ENCODE data around the gene PGAP6. TPM values are rescaled to one million over a fixed set of nuclear protein-coding genes. Genes with fewer than 3 reads are reported as not detected.

The PGAP6 gene
- total and polyA plus RNA-seq, 4 donors, result 38.0 to 100.0 (median 68.1) TPM

- DNase-seq (peak; percentile 40 to 58 (median 52)), ATAC-seq (ENCODE audit: insufficient read depth, low FRiP score) (no peak)
- peaks cover 0 to 29% (median 4%) of the 10 kb centered on the region in 5 donors for H3K4me1 ChIP-seq (ENCODE audit: control insufficient read depth in 5 of 5, insufficient read depth in 5 of 5, low read length in 5 of 5)
- H3K27me3 ChIP-seq (ENCODE audit: control insufficient read depth in 3 of 3, insufficient read depth in 3 of 3, low read length in 2 of 3), result no peaks in the 10 kb centered on the region
- peak overlapping the region in 1 of 2 donors; percentile 18 for H3K27ac ChIP-seq (ENCODE audit: low read depth in 1 of 2, low read length in 1 of 2)
- TF ChIP-seq, protein P1, sequence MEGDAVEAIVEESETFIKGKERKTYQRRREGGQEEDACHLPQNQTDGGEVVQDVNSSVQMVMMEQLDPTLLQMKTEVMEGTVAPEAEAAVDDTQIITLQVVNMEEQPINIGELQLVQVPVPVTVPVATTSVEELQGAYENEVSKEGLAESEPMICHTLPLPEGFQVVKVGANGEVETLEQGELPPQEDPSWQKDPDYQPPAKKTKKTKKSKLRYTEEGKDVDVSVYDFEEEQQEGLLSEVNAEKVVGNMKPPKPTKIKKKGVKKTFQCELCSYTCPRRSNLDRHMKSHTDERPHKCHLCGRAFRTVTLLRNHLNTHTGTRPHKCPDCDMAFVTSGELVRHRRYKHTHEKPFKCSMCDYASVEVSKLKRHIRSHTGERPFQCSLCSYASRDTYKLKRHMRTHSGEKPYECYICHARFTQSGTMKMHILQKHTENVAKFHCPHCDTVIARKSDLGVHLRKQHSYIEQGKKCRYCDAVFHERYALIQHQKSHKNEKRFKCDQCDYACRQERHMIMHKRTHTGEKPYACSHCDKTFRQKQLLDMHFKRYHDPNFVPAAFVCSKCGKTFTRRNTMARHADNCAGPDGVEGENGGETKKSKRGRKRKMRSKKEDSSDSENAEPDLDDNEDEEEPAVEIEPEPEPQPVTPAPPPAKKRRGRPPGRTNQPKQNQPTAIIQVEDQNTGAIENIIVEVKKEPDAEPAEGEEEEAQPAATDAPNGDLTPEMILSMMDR (IDR thresholded peaks at IDR 0.05; ENCODE audit: control extremely low read depth, extremely low read depth), result no peak
- no peak overlapping the region for H3K4me3 ChIP-seq
- no peaks in the 10 kb centered on the region for H3K36me3 ChIP-seq (ENCODE audit: control insufficient read depth in 4 of 4, insufficient read depth in 4 of 4, low read length in 4 of 4)
- no peaks in the 10 kb centered on the region for H3K9me3 ChIP-seq (ENCODE audit: control insufficient read depth in 4 of 4, insufficient read depth in 3 of 4, low read length in 3 of 4)
- WGBS, 2 donors, result 16 to 20% methylated on average over 33 of the region's 33 CpGs
- no peak overlapping the region for H3K9ac ChIP-seq (ENCODE audit: insufficient read depth in 1 of 2, low read length in 2 of 2)
Measured at GRCh38 chr16:383326-384051, 1.7 kb upstream of the PGAP6 start.

- TF ChIP-seq, protein P1 (IDR thresholded peaks at IDR 0.05; ENCODE audit: control extremely low read depth, extremely low read depth), result no peak
- ATAC-seq (ENCODE audit: insufficient read depth, low FRiP score) (peak; percentile 6), DNase-seq (peak in 2 of 3 donors; percentile 23 to 41)
- Histone ChIP-seq H3K4me3 (peak overlapping the region; percentile 71), H3K4me1 (ENCODE audit: control insufficient read depth in 5 of 5, insufficient read depth in 5 of 5, low read length in 5 of 5) (peaks cover 0 to 23% (median 4%) of the 10 kb centered on the region in 5 donors), H3K9ac (ENCODE audit: insufficient read depth in 1 of 2, low read length in 2 of 2) (no peak overlapping the region), H3K9me3 (ENCODE audit: control insufficient read depth in 4 of 4, insufficient read depth in 3 of 4, low read length in 3 of 4) (no peaks in the 10 kb centered on the region), H3K27ac (ENCODE audit: low read depth in 1 of 2, low read length in 1 of 2) (peak overlapping the region; percentile 61 to 75), H3K36me3 (ENCODE audit: control insufficient read depth in 4 of 4, insufficient read depth in 4 of 4, low read length in 4 of 4) (peaks cover 0 to 16% (median under 1%) of the 10 kb centered on the region in 4 donors), H3K27me3 (ENCODE audit: control insufficient read depth in 3 of 3, insufficient read depth in 3 of 3, low read length in 2 of 3) (no peaks in the 10 kb centered on the region)
- WGBS, 2 donors, result 1% methylated on average over 30 to 73 of the region's 73 CpGs
Measured at GRCh38 chr16:381012-381788, 578 bp downstream of the PGAP6 start.

DNA sequence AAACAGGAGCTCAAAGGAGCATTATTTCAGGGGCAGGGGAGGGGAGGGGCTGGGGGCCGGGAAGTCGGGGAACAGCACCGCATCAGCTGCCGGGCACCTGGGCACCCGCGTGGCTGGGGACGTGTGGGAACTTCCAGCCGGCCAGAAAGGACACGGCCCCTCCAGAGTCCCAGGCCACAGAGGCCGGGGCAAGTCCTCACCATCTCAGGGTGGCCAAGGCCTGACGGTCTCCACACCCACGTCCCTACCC, 1.1 kb downstream of the PGAP6 start:
- Histone ChIP-seq H3K27me3 (ENCODE audit: control insufficient read depth in 3 of 3, insufficient read depth in 3 of 3, low read length in 2 of 3) (no peaks in the 10 kb centered on the region), H3K27ac (ENCODE audit: low read depth in 1 of 2, low read length in 1 of 2) (peak overlapping the region in 1 of 2 donors; percentile 75), H3K4me1 (ENCODE audit: control insufficient read depth in 5 of 5, insufficient read depth in 5 of 5, low read length in 5 of 5) (peaks cover 0 to 23% (median 4%) of the 10 kb centered on the region in 5 donors), H3K9me3 (ENCODE audit: control insufficient read depth in 4 of 4, insufficient read depth in 3 of 4, low read length in 3 of 4) (no peaks in the 10 kb centered on the region), H3K9ac (ENCODE audit: insufficient read depth in 1 of 2, low read length in 2 of 2) (no peak overlapping the region), H3K4me3 (peak overlapping the region; percentile 71), H3K36me3 (ENCODE audit: control insufficient read depth in 4 of 4, insufficient read depth in 4 of 4, low read length in 4 of 4) (peaks cover 0 to 21% (median 3%) of the 10 kb centered on the region in 4 donors)
- TF ChIP-seq, protein P1 (IDR thresholded peaks at IDR 0.05; ENCODE audit: control extremely low read depth, extremely low read depth), result no peak
- DNase-seq (no peak), ATAC-seq (ENCODE audit: insufficient read depth, low FRiP score) (no peak)
- WGBS, 2 donors, result 3 to 5% methylated on average over 12 of the region's 12 CpGs

Measured in lung (tissue), 12 donors.